Tibial artery (tissue), 4 donors: ENCODE measurements around the gene ALG14.

Experiments
- DNase-seq, 2 donors: peaks; one replicate each; pipeline ENCODE4 v3.0.0-alpha.2; 2019
- H3K27ac ChIP-seq, 2 donors: fragments of 200-600 bp; sonication (generic) in 1 of 2; 1 replicate in 1 of 2; 2 replicates in 1 of 2; pipeline ENCODE4 v1.5.1; 2018 to 2019; ENCODE audit warnings: mild to moderate bottlenecking in 1 of 2
- H3K27me3 ChIP-seq, 2 donors: fragments of 200-600 bp; sonication (generic) in 1 of 2; one replicate each; pipeline versions ENCODE4 v1.5.1 to v1.6.0; 2016 to 2019
- H3K36me3 ChIP-seq, 3 donors: fragments of 200-600 bp; sonication (generic) in 2 of 3; one replicate each; pipeline ENCODE4 v1.5.1; 2016 to 2019; ENCODE audit warnings: mild to moderate bottlenecking in 2 of 3
- H3K4me1 ChIP-seq, 4 donors: fragments of 200-600 bp; sonication (generic) in 2 of 4; 1 replicate in 3 of 4; 2 replicates in 1 of 4; pipeline ENCODE4 v1.5.1; 2016 to 2019
- H3K4me3 ChIP-seq, 2 donors: fragments of 200-600 bp; sonication (generic) in 1 of 2; 1 replicate in 1 of 2; 2 replicates in 1 of 2; pipeline ENCODE4 v1.5.1; 2018 to 2019; ENCODE audit warnings: mild to moderate bottlenecking in 2 of 2
- H3K9me3 ChIP-seq, 3 donors: fragments of 200-600 bp; sonication (generic) in 1 of 3; one replicate each; pipeline ENCODE4 v1.5.1; 2016 to 2019
- intact Hi-C: fragments of 100-400 bp; cut with DNase I; formaldehyde crosslinking; loops from one replicate; pipeline ENCODE4 v1.15.0; 2023; ENCODE audit warnings: low total_unique reads
- TF ChIP-seq, protein P1 (sequence below), 2 experiments: fragments of 200-600 bp in 1 of 2; fragments of 450-650 bp in 1 of 2; IDR thresholded peaks; one replicate each; pipeline ENCODE4 v1.5.1; 2017 to 2019; ENCODE audit warnings: antibody characterized with exemption in 2 of 2, mild to moderate bottlenecking in 1 of 2, moderate library complexity in 1 of 2

Gene ALG14

DNA sequence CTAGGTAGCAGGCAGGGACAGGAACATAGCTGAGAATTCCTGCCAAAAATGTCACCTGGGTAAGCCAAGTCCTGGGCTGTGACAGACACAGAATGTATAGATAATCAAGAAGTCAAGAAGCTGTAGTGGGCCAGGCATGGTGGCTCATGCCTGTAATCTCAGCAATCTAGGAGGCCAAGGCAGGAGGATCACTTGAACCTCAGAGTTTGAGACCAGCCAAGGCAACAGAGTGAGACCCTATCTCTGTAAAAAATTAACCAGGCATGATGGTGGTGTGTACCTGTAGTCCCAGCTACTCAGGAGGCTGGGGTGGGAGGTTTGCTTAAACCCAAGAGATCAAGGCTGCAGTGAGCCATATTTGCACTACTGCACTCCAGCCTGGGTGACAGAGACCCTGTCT, 3.3 kb upstream of the ALG14 start:
- Histone ChIP-seq H3K4me3 (no peak overlapping the region), H3K36me3 (no peaks in the 10 kb centered on the region), H3K27me3 (no peaks in the 10 kb centered on the region), H3K4me1 (peaks cover 0 to 8% (median 0%) of the 10 kb centered on the region in 4 donors), H3K9me3 (no peaks in the 10 kb centered on the region), H3K27ac (no peak overlapping the region)
- intact Hi-C loops, result loop anchor here (10.0 kb wide), 1 partner anchor 159 kb away; the partner anchor contains the start of gene RWDD3
- TF ChIP-seq, protein P1, sequence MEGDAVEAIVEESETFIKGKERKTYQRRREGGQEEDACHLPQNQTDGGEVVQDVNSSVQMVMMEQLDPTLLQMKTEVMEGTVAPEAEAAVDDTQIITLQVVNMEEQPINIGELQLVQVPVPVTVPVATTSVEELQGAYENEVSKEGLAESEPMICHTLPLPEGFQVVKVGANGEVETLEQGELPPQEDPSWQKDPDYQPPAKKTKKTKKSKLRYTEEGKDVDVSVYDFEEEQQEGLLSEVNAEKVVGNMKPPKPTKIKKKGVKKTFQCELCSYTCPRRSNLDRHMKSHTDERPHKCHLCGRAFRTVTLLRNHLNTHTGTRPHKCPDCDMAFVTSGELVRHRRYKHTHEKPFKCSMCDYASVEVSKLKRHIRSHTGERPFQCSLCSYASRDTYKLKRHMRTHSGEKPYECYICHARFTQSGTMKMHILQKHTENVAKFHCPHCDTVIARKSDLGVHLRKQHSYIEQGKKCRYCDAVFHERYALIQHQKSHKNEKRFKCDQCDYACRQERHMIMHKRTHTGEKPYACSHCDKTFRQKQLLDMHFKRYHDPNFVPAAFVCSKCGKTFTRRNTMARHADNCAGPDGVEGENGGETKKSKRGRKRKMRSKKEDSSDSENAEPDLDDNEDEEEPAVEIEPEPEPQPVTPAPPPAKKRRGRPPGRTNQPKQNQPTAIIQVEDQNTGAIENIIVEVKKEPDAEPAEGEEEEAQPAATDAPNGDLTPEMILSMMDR (IDR thresholded peaks at IDR 0.05), result no peak
- DNase-seq, result no peak

DNA sequence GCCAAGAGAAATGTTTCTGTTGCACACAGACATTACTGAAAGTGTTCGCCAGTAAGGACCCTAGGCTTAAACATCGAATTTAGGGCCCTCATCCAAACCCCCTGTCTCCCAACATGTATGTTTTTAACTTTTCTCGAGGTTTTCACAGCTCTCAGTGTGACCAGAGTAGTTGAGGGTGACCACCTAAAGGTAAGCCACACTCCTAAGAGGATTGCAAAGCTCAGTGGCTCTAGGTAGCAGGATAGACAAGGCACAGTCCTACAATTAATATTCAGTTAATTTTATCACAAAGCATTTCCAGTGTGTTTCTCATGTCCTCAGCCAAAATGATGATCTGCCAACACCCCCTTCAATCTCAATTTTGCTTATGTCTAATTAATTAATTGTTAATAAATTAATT, 695 bp upstream of the ALG14 start:
- no peaks in the 10 kb centered on the region for H3K9me3 ChIP-seq
- H3K27me3 ChIP-seq, result no peaks in the 10 kb centered on the region
- H3K4me3 ChIP-seq, result peak overlapping the region; percentile 60 to 70
- no peaks in the 10 kb centered on the region for H3K36me3 ChIP-seq
- H3K4me1 ChIP-seq, result peaks cover 0 to 8% (median 0%) of the 10 kb centered on the region in 4 donors
- TF ChIP-seq, protein P1 (IDR thresholded peaks at IDR 0.05), result no peak
- peak overlapping the region; percentile 86 to 88 for H3K27ac ChIP-seq
- intact Hi-C loops, result loop anchor here (2.0 to 10.0 kb wide), 2 partner anchors 37 to 161 kb away; partner anchors contain the start of gene RWDD3
- no peak for DNase-seq

DNA sequence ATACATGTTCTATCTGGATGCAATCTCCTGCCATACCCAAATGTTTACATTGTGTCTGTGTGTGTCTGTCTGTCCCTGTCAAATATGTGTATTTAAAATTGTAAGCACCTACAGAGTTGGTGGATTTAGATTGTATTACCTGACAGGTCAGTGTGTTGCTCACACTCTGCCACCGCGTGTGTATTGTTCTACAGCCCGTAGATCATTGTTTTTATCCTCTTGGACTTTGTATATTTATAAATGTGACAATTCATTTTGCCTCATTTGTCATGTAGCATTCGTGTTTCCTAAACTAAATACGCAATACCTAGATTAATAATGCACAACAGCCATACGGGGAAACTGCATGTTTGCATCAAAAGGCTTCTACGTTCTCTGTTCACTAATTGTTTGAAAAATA, 634 bp downstream of the ALG14 start:
- TF ChIP-seq, protein P1 (IDR thresholded peaks at IDR 0.05), result no peak
- intact Hi-C loops, result loop anchor here (2.0 to 10.0 kb wide), 2 partner anchors 39 to 163 kb away; partner anchors contain the start of gene RWDD3
- H3K27ac ChIP-seq, result peak overlapping the region; percentile 86 to 88
- DNase-seq, result no peak
- no peaks in the 10 kb centered on the region for H3K9me3 ChIP-seq
- peaks cover 0 to 8% (median 0%) of the 10 kb centered on the region in 4 donors for H3K4me1 ChIP-seq
- H3K36me3 ChIP-seq, result no peaks in the 10 kb centered on the region
- no peaks in the 10 kb centered on the region for H3K27me3 ChIP-seq
- peak overlapping the region; percentile 60 to 70 for H3K4me3 ChIP-seq

DNA sequence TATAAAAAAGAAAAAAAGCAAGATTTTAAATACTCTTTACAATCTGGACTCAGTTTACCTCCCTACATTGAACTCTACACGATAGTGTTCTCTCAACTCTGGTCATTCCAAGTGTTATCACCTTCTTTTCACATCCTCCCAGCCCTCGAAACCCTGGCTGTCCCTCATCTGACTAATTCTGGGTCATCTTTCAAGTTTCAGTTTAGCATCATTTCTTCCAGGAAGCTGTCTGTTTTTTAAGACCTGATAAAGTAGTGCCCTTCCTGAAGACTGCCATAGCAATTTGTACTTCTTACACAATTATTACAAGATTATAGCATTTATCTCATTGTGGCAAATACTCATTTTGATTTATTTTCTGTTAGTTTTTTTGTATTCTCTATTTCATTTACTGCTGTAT, 1.2 kb downstream of the ALG14 start:
- no peak overlapping the region for H3K27ac ChIP-seq
- no peaks in the 10 kb centered on the region for H3K27me3 ChIP-seq
- TF ChIP-seq, protein P1 (IDR thresholded peaks at IDR 0.05), result no peak
- DNase-seq, result no peak
- no peaks in the 10 kb centered on the region for H3K36me3 ChIP-seq
- intact Hi-C loops, result loop anchor here (10.0 kb wide), 1 partner anchor 163 kb away; the partner anchor contains the start of gene RWDD3
- peak overlapping the region; percentile 60 to 70 for H3K4me3 ChIP-seq
- H3K4me1 ChIP-seq, result peaks cover 0 to 8% (median 0%) of the 10 kb centered on the region in 4 donors
- H3K9me3 ChIP-seq, result no peaks in the 10 kb centered on the region

DNA sequence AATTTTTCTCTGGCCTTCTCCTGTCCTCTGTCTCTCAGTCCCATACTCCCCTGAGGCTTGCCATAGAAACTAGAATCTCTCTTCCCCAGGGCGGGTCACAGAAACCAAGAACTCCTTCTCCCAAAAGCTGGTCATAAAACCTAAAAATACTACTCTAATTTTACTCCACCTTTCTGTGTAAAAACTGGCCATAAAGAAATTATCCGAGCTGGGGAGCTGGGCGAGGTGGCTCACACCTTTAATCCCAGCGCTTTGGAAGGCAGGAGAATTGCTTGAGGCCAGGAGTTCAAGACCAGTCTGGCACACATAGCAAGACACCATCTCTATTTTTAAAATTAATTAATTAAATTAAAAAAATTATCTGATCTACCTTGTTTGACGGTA, 3.0 kb downstream of the ALG14 start:
- Histone ChIP-seq H3K27ac (no peak overlapping the region), H3K4me3 (no peak overlapping the region), H3K27me3 (no peaks in the 10 kb centered on the region), H3K9me3 (no peaks in the 10 kb centered on the region), H3K36me3 (peaks cover under 1 to 3% (median 2%) of the 10 kb centered on the region in 3 donors), H3K4me1 (peaks cover 0 to 8% (median 0%) of the 10 kb centered on the region in 4 donors)
- no peak for DNase-seq
- intact Hi-C loops, result loop anchor here (10.0 kb wide), 1 partner anchor 165 kb away; the partner anchor contains the start of gene RWDD3
- TF ChIP-seq, protein P1 (IDR thresholded peaks at IDR 0.05), result no peak
